ENCODE measurements around the gene CDCP2. TPM values are rescaled to one million over a fixed set of nuclear protein-coding genes. Genes with fewer than 3 reads are reported as not detected.

CDCP2 gene
- total RNA-seq, 5 donors from 2014 or later (not counting 1 experiment from before 2014, with no cell fraction given), result 0.25 to 0.35 (median 0.35) TPM; not detected in 2

DNA sequence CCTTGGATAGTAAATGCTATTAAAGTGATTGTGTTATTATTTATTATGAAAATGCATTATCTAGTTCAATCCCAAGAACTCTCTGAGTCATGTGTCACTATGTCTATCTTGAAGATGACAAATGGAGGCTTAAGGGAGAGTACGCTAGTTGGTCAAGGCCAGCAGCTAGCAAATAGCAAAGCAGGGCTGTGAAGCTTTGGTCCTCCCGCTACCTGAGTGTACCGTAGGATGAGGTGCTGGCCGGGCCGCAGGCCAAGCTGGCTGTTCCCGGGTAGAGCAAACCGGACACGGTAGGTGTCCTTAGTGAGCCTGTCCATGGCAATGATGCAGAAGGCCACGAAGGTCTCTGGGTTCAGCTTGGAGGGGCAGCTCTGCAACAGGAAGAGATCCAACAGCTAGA is 37.7 kb upstream of the CDCP2 start:
- ChIA-PET CTCF (no interaction called here), POLR2A (no interaction called here)
- Mint-ChIP-seq H3K27me3 (no peaks in the 10 kb centered on the region), H3K4me1 (no peaks in the 10 kb centered on the region), H3K27ac (no peak overlapping the region), H3K36me3 (peaks cover 52% of the 10 kb centered on the region), H3K9me3 (no peaks in the 10 kb centered on the region), H3K4me3 (no peak overlapping the region)
- H3K4me1 ChIP-seq (ENCODE audit: control insufficient read depth in 1 of 2, extremely low read depth in 1 of 2, insufficient read depth in 2 of 2, low read length in 2 of 2), result no peaks in the 10 kb centered on the region
- H3K27me3 ChIP-seq (replicated peaks in 1 of 2; ENCODE audit: control insufficient read depth in 2 of 2, extremely low read depth in 1 of 2, insufficient read depth in 2 of 2, low read length in 1 of 2), result no peaks in the 10 kb centered on the region
- no peak overlapping the region for H3K27ac ChIP-seq (ENCODE audit: low read length)
- DNase-seq, result no peak
- ATAC-seq (replicated peaks in 1 of 4), result no peak
- H3K9me3 ChIP-seq, result no peaks in the 10 kb centered on the region
- 97% methylated on average over 9 of the region's 9 CpGs for WGBS (ENCODE audit: insufficient coverage)
- H3K4me3 ChIP-seq (ENCODE audit: control insufficient read depth in 1 of 2, extremely low read depth in 1 of 2, low read length in 1 of 2), result no peak overlapping the region
- H3K36me3 ChIP-seq (ENCODE audit: control insufficient read depth in 2 of 2, extremely low read depth in 1 of 2, insufficient read depth in 1 of 2, low read length in 1 of 2), result peaks cover 2 to 31% of the 10 kb centered on the region in 2 donors

GRCh38 chr1:54188291-54188690 is 35.5 kb upstream of the CDCP2 start:
- ChIA-PET POLR2A (no interaction called here), CTCF (no interaction called here)
- Histone ChIP-seq H3K27ac (ENCODE audit: low read length) (no peak overlapping the region), H3K9me3 (no peaks in the 10 kb centered on the region), H3K36me3 (ENCODE audit: control insufficient read depth in 2 of 2, extremely low read depth in 1 of 2, insufficient read depth in 1 of 2, low read length in 1 of 2) (peaks cover 8 to 20% of the 10 kb centered on the region in 2 donors), H3K4me1 (ENCODE audit: control insufficient read depth in 1 of 2, extremely low read depth in 1 of 2, insufficient read depth in 2 of 2, low read length in 2 of 2) (no peaks in the 10 kb centered on the region), H3K27me3 (replicated peaks in 1 of 2; ENCODE audit: control insufficient read depth in 2 of 2, extremely low read depth in 1 of 2, insufficient read depth in 2 of 2, low read length in 1 of 2) (no peaks in the 10 kb centered on the region), H3K4me3 (ENCODE audit: control insufficient read depth in 1 of 2, extremely low read depth in 1 of 2, low read length in 1 of 2) (no peak overlapping the region)
- H3K27me3 Mint-ChIP-seq, result no peaks in the 10 kb centered on the region
- H3K36me3 Mint-ChIP-seq, result peaks cover 52% of the 10 kb centered on the region
- H3K4me3 Mint-ChIP-seq, result no peak overlapping the region
- no peak overlapping the region for H3K27ac Mint-ChIP-seq
- no CpG with 5 or more reads among the region's 1 CpG for WGBS (ENCODE audit: insufficient coverage)
- ATAC-seq (replicated peaks in 1 of 4) (no peak), DNase-seq (no peak)
- no peaks in the 10 kb centered on the region for H3K4me1 Mint-ChIP-seq
- H3K9me3 Mint-ChIP-seq, result no peaks in the 10 kb centered on the region

- Mint-ChIP-seq H3K9me3 (no peaks in the 10 kb centered on the region), H3K27me3 (no peaks in the 10 kb centered on the region), H3K36me3 (peaks cover 43% of the 10 kb centered on the region), H3K4me1 (no peaks in the 10 kb centered on the region), H3K27ac (no peak overlapping the region), H3K4me3 (no peak overlapping the region)
- Histone ChIP-seq H3K4me1 (ENCODE audit: control insufficient read depth in 1 of 2, extremely low read depth in 1 of 2, insufficient read depth in 2 of 2, low read length in 2 of 2) (no peaks in the 10 kb centered on the region), H3K27ac (ENCODE audit: low read length) (no peak overlapping the region), H3K9me3 (no peaks in the 10 kb centered on the region), H3K36me3 (ENCODE audit: control insufficient read depth in 2 of 2, extremely low read depth in 1 of 2, insufficient read depth in 1 of 2, low read length in 1 of 2) (peaks cover 8 to 15% of the 10 kb centered on the region in 2 donors), H3K27me3 (replicated peaks in 1 of 2; ENCODE audit: control insufficient read depth in 2 of 2, extremely low read depth in 1 of 2, insufficient read depth in 2 of 2, low read length in 1 of 2) (no peaks in the 10 kb centered on the region), H3K4me3 (ENCODE audit: control insufficient read depth in 1 of 2, extremely low read depth in 1 of 2, low read length in 1 of 2) (no peak overlapping the region)
- POLR2A ChIA-PET, result no interaction called here
- WGBS (ENCODE audit: insufficient coverage), result no CpG with 5 or more reads among the region's 3 CpGs
- DNase-seq (no peak), ATAC-seq (replicated peaks in 1 of 4) (no peak)
- CTCF ChIA-PET, result interaction anchor here in 1 of 2 donors (0.6 kb wide), 1 partner anchor 188 kb away, joined by 4 read pairs; no protein-coding TSS in a partner anchor
Observed at GRCh38 chr1:54186056-54186455, 33.3 kb upstream of the CDCP2 start.

- Histone ChIP-seq H3K4me1 (ENCODE audit: control insufficient read depth in 1 of 2, extremely low read depth in 1 of 2, insufficient read depth in 2 of 2, low read length in 2 of 2) (no peaks in the 10 kb centered on the region), H3K9me3 (no peaks in the 10 kb centered on the region), H3K4me3 (ENCODE audit: control insufficient read depth in 1 of 2, extremely low read depth in 1 of 2, low read length in 1 of 2) (no peak overlapping the region), H3K27me3 (replicated peaks in 1 of 2; ENCODE audit: control insufficient read depth in 2 of 2, extremely low read depth in 1 of 2, insufficient read depth in 2 of 2, low read length in 1 of 2) (no peaks in the 10 kb centered on the region), H3K27ac (ENCODE audit: low read length) (no peak overlapping the region), H3K36me3 (ENCODE audit: control insufficient read depth in 2 of 2, extremely low read depth in 1 of 2, insufficient read depth in 1 of 2, low read length in 1 of 2) (peaks cover 11 to 15% of the 10 kb centered on the region in 2 donors)
- 94% methylated on average over 2 of the region's 5 CpGs for WGBS (ENCODE audit: insufficient coverage)
- POLR2A ChIA-PET, result no interaction called here
- H3K27ac Mint-ChIP-seq, result no peak overlapping the region
- H3K9me3 Mint-ChIP-seq, result no peaks in the 10 kb centered on the region
- no peaks in the 10 kb centered on the region for H3K27me3 Mint-ChIP-seq
- no peak overlapping the region for H3K4me3 Mint-ChIP-seq
- CTCF ChIA-PET, result interaction anchor here in 1 of 2 donors (1.2 kb wide), 1 partner anchor 308 kb away, joined by 3 read pairs; no protein-coding TSS in a partner anchor
- ATAC-seq (replicated peaks in 1 of 4) (no peak), DNase-seq (no peak)
- no peaks in the 10 kb centered on the region for H3K4me1 Mint-ChIP-seq
- peaks cover 23% of the 10 kb centered on the region for H3K36me3 Mint-ChIP-seq
Observed at GRCh38 chr1:54180701-54181360, 28.0 kb upstream of the CDCP2 start.

DNA sequence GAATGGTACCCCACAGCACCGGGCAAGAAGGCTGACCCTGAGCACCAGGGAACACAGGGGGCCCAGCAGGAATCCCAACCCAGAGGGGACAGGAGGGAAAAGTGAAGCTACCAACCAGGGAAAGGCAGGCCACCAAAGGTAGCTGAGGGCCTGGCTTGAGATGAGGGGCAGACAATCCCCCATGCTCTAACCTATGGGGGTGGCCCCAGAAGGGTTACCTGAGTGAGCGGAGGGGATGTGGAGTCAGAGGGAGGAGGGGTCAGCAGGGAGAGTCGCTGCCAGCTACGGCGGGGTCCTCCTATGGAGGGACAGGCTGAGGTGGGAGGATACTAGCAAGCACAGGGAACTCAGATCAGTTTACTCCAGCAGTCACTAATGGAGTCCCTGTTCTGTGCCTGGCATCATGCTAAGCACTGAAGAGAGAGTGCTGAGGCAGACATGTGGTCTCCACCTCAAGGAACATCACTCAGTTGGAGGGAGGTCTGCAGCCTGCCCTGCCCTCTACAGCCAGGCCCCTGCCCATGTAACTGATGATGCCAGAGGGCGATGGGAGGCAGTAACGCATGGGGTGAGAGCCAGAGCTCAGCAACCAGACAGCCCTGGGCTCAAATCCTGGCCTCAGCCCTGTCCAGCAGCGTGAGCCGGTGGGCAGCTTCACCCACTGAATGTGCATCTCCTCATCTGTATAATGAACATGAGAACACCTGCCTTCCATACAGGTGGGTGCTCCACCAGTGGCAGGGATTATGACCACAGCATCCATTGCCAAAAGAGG is 25.7 kb upstream of the CDCP2 start:
- no peak for ATAC-seq (replicated peaks in 1 of 4)
- Histone ChIP-seq H3K4me1 (ENCODE audit: control insufficient read depth in 1 of 2, extremely low read depth in 1 of 2, insufficient read depth in 2 of 2, low read length in 2 of 2) (no peaks in the 10 kb centered on the region), H3K9me3 (no peaks in the 10 kb centered on the region), H3K36me3 (ENCODE audit: control insufficient read depth in 2 of 2, extremely low read depth in 1 of 2, insufficient read depth in 1 of 2, low read length in 1 of 2) (peaks cover 7 to 15% of the 10 kb centered on the region in 2 donors), H3K27me3 (replicated peaks in 1 of 2; ENCODE audit: control insufficient read depth in 2 of 2, extremely low read depth in 1 of 2, insufficient read depth in 2 of 2, low read length in 1 of 2) (no peaks in the 10 kb centered on the region), H3K27ac (ENCODE audit: low read length) (no peak overlapping the region), H3K4me3 (ENCODE audit: control insufficient read depth in 1 of 2, extremely low read depth in 1 of 2, low read length in 1 of 2) (no peak overlapping the region)
- no peak for DNase-seq
- ChIA-PET CTCF (no interaction called here), POLR2A (no interaction called here)
- Mint-ChIP-seq H3K27me3 (no peaks in the 10 kb centered on the region), H3K4me3 (no peak overlapping the region), H3K36me3 (peaks cover 12% of the 10 kb centered on the region), H3K9me3 (no peaks in the 10 kb centered on the region), H3K4me1 (no peaks in the 10 kb centered on the region), H3K27ac (no peak overlapping the region)
- 90% methylated on average over 9 of the region's 9 CpGs for WGBS (ENCODE audit: insufficient coverage)

GRCh38 chr1:54177726-54178125 is 24.9 kb upstream of the CDCP2 start:
- no peaks in the 10 kb centered on the region for H3K4me1 ChIP-seq (ENCODE audit: control insufficient read depth in 1 of 2, extremely low read depth in 1 of 2, insufficient read depth in 2 of 2, low read length in 2 of 2)
- Mint-ChIP-seq H3K27ac (no peak overlapping the region), H3K27me3 (no peaks in the 10 kb centered on the region), H3K4me3 (no peak overlapping the region), H3K4me1 (no peaks in the 10 kb centered on the region), H3K36me3 (peaks cover 12% of the 10 kb centered on the region), H3K9me3 (no peaks in the 10 kb centered on the region)
- POLR2A ChIA-PET, result no interaction called here
- no peaks in the 10 kb centered on the region for H3K9me3 ChIP-seq
- H3K27ac ChIP-seq (ENCODE audit: low read length), result no peak overlapping the region
- H3K4me3 ChIP-seq (ENCODE audit: control insufficient read depth in 1 of 2, extremely low read depth in 1 of 2, low read length in 1 of 2), result no peak overlapping the region
- DNase-seq (no peak), ATAC-seq (replicated peaks in 1 of 4) (no peak)
- WGBS (ENCODE audit: insufficient coverage), result 93% methylated on average over 8 of the region's 8 CpGs
- no peaks in the 10 kb centered on the region for H3K27me3 ChIP-seq (replicated peaks in 1 of 2; ENCODE audit: control insufficient read depth in 2 of 2, extremely low read depth in 1 of 2, insufficient read depth in 2 of 2, low read length in 1 of 2)
- CTCF ChIA-PET, result no interaction called here
- H3K36me3 ChIP-seq (ENCODE audit: control insufficient read depth in 2 of 2, extremely low read depth in 1 of 2, insufficient read depth in 1 of 2, low read length in 1 of 2), result peaks cover 7 to 15% of the 10 kb centered on the region in 2 donors
